ENCODE measurements around the gene ASIC1. TPM values are rescaled to one million over a fixed set of nuclear protein-coding genes. Genes with fewer than 3 reads are reported as not detected.

Gene ASIC1
- total and polyA plus RNA-seq, 4 donors, result 14.3 to 148 (median 79.5) TPM

- 46% methylated on average over 5 of the region's 8 CpGs for WGBS (ENCODE audit: insufficient coverage)
- Histone ChIP-seq H3K27me3 (ENCODE audit: control insufficient read depth, insufficient read depth, low read length) (no peaks in the 10 kb centered on the region), H3K4me3 (ENCODE audit: low read depth, low read length) (no peak overlapping the region), H3K4me1 (ENCODE audit: control insufficient read depth, insufficient read depth, low read length) (peaks cover 60% of the 10 kb centered on the region), H3K36me3 (ENCODE audit: control insufficient read depth, insufficient read depth, low read length) (peaks cover 7% of the 10 kb centered on the region), H3K9me3 (ENCODE audit: control insufficient read depth, insufficient read depth, low read length) (no peaks in the 10 kb centered on the region), H3K27ac (ENCODE audit: low read depth, low read length) (peak overlapping the region; percentile 67)
- DNase-seq (ENCODE audit: low read depth in 4 of 6, low spot score in 6 of 6), result peak in 1 of 6 donors; percentile 39
These were observed 52.8 kb downstream of the ASIC1 start for GRCh38 chr12:50110127-50110761.

- 50% methylated on average over 1 of the region's 7 CpGs for WGBS (ENCODE audit: insufficient coverage)
- H3K27ac ChIP-seq (ENCODE audit: low read depth, low read length), result peak overlapping the region; percentile 67
- no peaks in the 10 kb centered on the region for H3K9me3 ChIP-seq (ENCODE audit: control insufficient read depth, insufficient read depth, low read length)
- H3K36me3 ChIP-seq (ENCODE audit: control insufficient read depth, insufficient read depth, low read length), result peaks cover 14% of the 10 kb centered on the region
- H3K4me3 ChIP-seq (ENCODE audit: low read depth, low read length), result no peak overlapping the region
- DNase-seq (ENCODE audit: low read depth in 4 of 6, low spot score in 6 of 6), result peak in 1 of 6 donors; percentile 21
- H3K27me3 ChIP-seq (ENCODE audit: control insufficient read depth, insufficient read depth, low read length), result no peaks in the 10 kb centered on the region
- peaks cover 54% of the 10 kb centered on the region for H3K4me1 ChIP-seq (ENCODE audit: control insufficient read depth, insufficient read depth, low read length)
These were observed 53.5 kb downstream of the ASIC1 start for GRCh38 chr12:50110762-50111351.

GRCh38 chr12:50111395-50111692, 53.9 kb downstream of the ASIC1 start:
- Histone ChIP-seq H3K9me3 (ENCODE audit: control insufficient read depth, insufficient read depth, low read length) (no peaks in the 10 kb centered on the region), H3K36me3 (ENCODE audit: control insufficient read depth, insufficient read depth, low read length) (peaks cover 18% of the 10 kb centered on the region), H3K4me1 (ENCODE audit: control insufficient read depth, insufficient read depth, low read length) (peaks cover 49% of the 10 kb centered on the region), H3K27me3 (ENCODE audit: control insufficient read depth, insufficient read depth, low read length) (no peaks in the 10 kb centered on the region), H3K4me3 (ENCODE audit: low read depth, low read length) (peak overlapping the region; percentile 99), H3K27ac (ENCODE audit: low read depth, low read length) (peak overlapping the region; percentile 67)
- no peak for DNase-seq (ENCODE audit: low read depth in 4 of 6, low spot score in 6 of 6)
- WGBS (ENCODE audit: insufficient coverage), result 2% methylated on average over 19 of the region's 19 CpGs

GRCh38 chr12:50111693-50112455, 54.5 kb downstream of the ASIC1 start, which contains the start of gene COX14:
TSS of gene COX14 (plus strand) at chr12:50112236. CDS start at chr12:50120044, 7,808 bp downstream.
- Histone ChIP-seq H3K4me1 (ENCODE audit: control insufficient read depth, insufficient read depth, low read length) (peaks cover 43% of the 10 kb centered on the region), H3K27ac (ENCODE audit: low read depth, low read length) (peak within 1 kb of the TSS; percentile 97), H3K27me3 (ENCODE audit: control insufficient read depth, insufficient read depth, low read length) (no peaks in the 10 kb centered on the region), H3K9me3 (ENCODE audit: control insufficient read depth, insufficient read depth, low read length) (no peaks in the 10 kb centered on the region), H3K4me3 (ENCODE audit: low read depth, low read length) (peak within 1 kb of the TSS; percentile 99), H3K36me3 (ENCODE audit: control insufficient read depth, insufficient read depth, low read length) (peaks cover 18% of the 10 kb centered on the region)
- peak; percentile 97 to 100 (median 99) for DNase-seq (ENCODE audit: low read depth in 4 of 6, low spot score in 6 of 6)
- under 1% methylated on average over 59 of the region's 59 CpGs for WGBS (ENCODE audit: insufficient coverage)

- Histone ChIP-seq H3K36me3 (ENCODE audit: control insufficient read depth, insufficient read depth, low read length) (peaks cover 26% of the 10 kb centered on the region), H3K9me3 (ENCODE audit: control insufficient read depth, insufficient read depth, low read length) (no peaks in the 10 kb centered on the region), H3K27ac (ENCODE audit: low read depth, low read length) (peak overlapping the region; percentile 97), H3K27me3 (ENCODE audit: control insufficient read depth, insufficient read depth, low read length) (no peaks in the 10 kb centered on the region), H3K4me1 (ENCODE audit: control insufficient read depth, insufficient read depth, low read length) (peaks cover 41% of the 10 kb centered on the region), H3K4me3 (ENCODE audit: low read depth, low read length) (peak overlapping the region; percentile 99)
- 0% methylated on average over 12 of the region's 26 CpGs for WGBS (ENCODE audit: insufficient coverage)
- no peak for DNase-seq (ENCODE audit: low read depth in 4 of 6, low spot score in 6 of 6)
These were observed 55.2 kb downstream of the ASIC1 start for GRCh38 chr12:50112456-50113218.

- Histone ChIP-seq H3K9me3 (ENCODE audit: control insufficient read depth, insufficient read depth, low read length) (no peaks in the 10 kb centered on the region), H3K27me3 (ENCODE audit: control insufficient read depth, insufficient read depth, low read length) (no peaks in the 10 kb centered on the region), H3K27ac (ENCODE audit: low read depth, low read length) (no peak overlapping the region), H3K4me1 (ENCODE audit: control insufficient read depth, insufficient read depth, low read length) (peaks cover 17% of the 10 kb centered on the region), H3K36me3 (ENCODE audit: control insufficient read depth, insufficient read depth, low read length) (peaks cover 39% of the 10 kb centered on the region), H3K4me3 (ENCODE audit: low read depth, low read length) (no peak overlapping the region)
- WGBS (ENCODE audit: insufficient coverage), result 89% methylated on average over 3 of the region's 6 CpGs
- DNase-seq (ENCODE audit: low read depth in 4 of 6, low spot score in 6 of 6), result no peak
These were observed 59.7 kb downstream of the ASIC1 start for GRCh38 chr12:50117057-50117622.

- H3K36me3 ChIP-seq (ENCODE audit: control insufficient read depth, insufficient read depth, low read length), result peaks cover 37% of the 10 kb centered on the region
- no peak overlapping the region for H3K27ac ChIP-seq (ENCODE audit: low read depth, low read length)
- H3K27me3 ChIP-seq (ENCODE audit: control insufficient read depth, insufficient read depth, low read length), result no peaks in the 10 kb centered on the region
- H3K9me3 ChIP-seq (ENCODE audit: control insufficient read depth, insufficient read depth, low read length), result no peaks in the 10 kb centered on the region
- no CpG with 5 or more reads among the region's 2 CpGs for WGBS (ENCODE audit: insufficient coverage)
- no peak overlapping the region for H3K4me3 ChIP-seq (ENCODE audit: low read depth, low read length)
- no peak for DNase-seq (ENCODE audit: low read depth in 4 of 6, low spot score in 6 of 6)
- no peaks in the 10 kb centered on the region for H3K4me1 ChIP-seq (ENCODE audit: control insufficient read depth, insufficient read depth, low read length)
These were observed 62.0 kb downstream of the ASIC1 start for GRCh38 chr12:50119387-50119786.

GRCh38 chr12:50120521-50120920, 63.1 kb downstream of the ASIC1 start:
- H3K9me3 ChIP-seq (ENCODE audit: control insufficient read depth, insufficient read depth, low read length), result no peaks in the 10 kb centered on the region
- H3K27ac ChIP-seq (ENCODE audit: low read depth, low read length), result no peak overlapping the region
- H3K27me3 ChIP-seq (ENCODE audit: control insufficient read depth, insufficient read depth, low read length), result no peaks in the 10 kb centered on the region
- H3K36me3 ChIP-seq (ENCODE audit: control insufficient read depth, insufficient read depth, low read length), result peaks cover 28% of the 10 kb centered on the region
- DNase-seq (ENCODE audit: low read depth in 4 of 6, low spot score in 6 of 6), result no peak
- WGBS (ENCODE audit: insufficient coverage), result 93% methylated on average over 3 of the region's 3 CpGs
- no peaks in the 10 kb centered on the region for H3K4me1 ChIP-seq (ENCODE audit: control insufficient read depth, insufficient read depth, low read length)
- no peak overlapping the region for H3K4me3 ChIP-seq (ENCODE audit: low read depth, low read length)

- 96% methylated on average over 3 of the region's 3 CpGs for WGBS (ENCODE audit: insufficient coverage)
- Histone ChIP-seq H3K27me3 (ENCODE audit: control insufficient read depth, insufficient read depth, low read length) (no peaks in the 10 kb centered on the region), H3K36me3 (ENCODE audit: control insufficient read depth, insufficient read depth, low read length) (peaks cover 24% of the 10 kb centered on the region), H3K4me1 (ENCODE audit: control insufficient read depth, insufficient read depth, low read length) (no peaks in the 10 kb centered on the region), H3K9me3 (ENCODE audit: control insufficient read depth, insufficient read depth, low read length) (no peaks in the 10 kb centered on the region), H3K4me3 (ENCODE audit: low read depth, low read length) (no peak overlapping the region), H3K27ac (ENCODE audit: low read depth, low read length) (no peak overlapping the region)
- DNase-seq (ENCODE audit: low read depth in 4 of 6, low spot score in 6 of 6), result no peak
These were observed 63.6 kb downstream of the ASIC1 start for GRCh38 chr12:50120953-50121352.

Measured in spinal cord (tissue), 10 donors.